Measurements from ENCODE around the gene KLHL21.
"Not testable (repeated sequence)": the region's sequence is repeated elsewhere in the genome, so short reads cannot be mapped to it uniquely, and the experiment has no call there.

KLHL21 gene

GRCh38 chr1:6581561-6582305 lies 20.9 kb downstream of the KLHL21 start:
- DNase-seq, result peak; percentile 55

- DNase-seq, result peak; percentile 40
Observed at GRCh38 chr1:6580593-6581409, 21.9 kb downstream of the KLHL21 start.

- DNase-seq, result peak; percentile 54
Observed at GRCh38 chr1:6580119-6580592, 22.5 kb downstream of the KLHL21 start.

- DNase-seq, result peak; percentile 100
Observed at GRCh38 chr1:6579374-6580118, 23.1 kb downstream of the KLHL21 start, which contains the start of gene ZBTB48. Gene ZBTB48 (plus strand): TSS chr1:6579994. CDS start chr1:6580610, 616 bp downstream.

- DNase-seq, result no peak
Observed at GRCh38 chr1:6578624-6579373, 23.9 kb downstream of the KLHL21 start.

- no peak for DNase-seq
Observed at GRCh38 chr1:6577831-6578525, 24.7 kb downstream of the KLHL21 start.

- DNase-seq, result no peak
Observed at GRCh38 chr1:6574818-6575217, 27.9 kb downstream of the KLHL21 start.

GRCh38 chr1:6574025-6574620 lies 28.5 kb downstream of the KLHL21 start:
- no peak for DNase-seq

GRCh38 chr1:6572653-6573383 lies 29.9 kb downstream of the KLHL21 start:
- DNase-seq, result no peak

- no peak for DNase-seq
Observed at GRCh38 chr1:6570987-6571386, 31.7 kb downstream of the KLHL21 start.

- peak; percentile 63 for DNase-seq
Observed at GRCh38 chr1:6570100-6570499, 32.6 kb downstream of the KLHL21 start.

GRCh38 chr1:6569033-6569432 lies 33.6 kb downstream of the KLHL21 start:
- no peak for DNase-seq

- no peak for DNase-seq
Observed at GRCh38 chr1:6560267-6560666, 42.4 kb downstream of the KLHL21 start.

- not testable (repeated sequence) for DNase-seq
Observed at GRCh38 chr1:6559161-6559560, 43.5 kb downstream of the KLHL21 start.

GRCh38 chr1:6557597-6557996 lies 45.1 kb downstream of the KLHL21 start:
- no peak for DNase-seq

GRCh38 chr1:6554907-6555778 lies 47.5 kb downstream of the KLHL21 start, which contains the start of gene TAS1R1:
Gene TAS1R1 (plus strand): TSS chr1:6555307. CDS start chr1:6555374, 67 bp downstream.
- no peak for DNase-seq

- DNase-seq, result peak; percentile 97
Observed at GRCh38 chr1:6554031-6554906, 48.4 kb downstream of the KLHL21 start, which contains the start of gene NOL9. Gene NOL9 (minus strand): TSS chr1:6554513. CDS start chr1:6554502, 11 bp downstream.

- no peak for DNase-seq
Observed at GRCh38 chr1:6547301-6547700, 55.4 kb downstream of the KLHL21 start.
